SK-N-SH treated with all-trans-retinoic acid at 6 μM for 48 hours (cell line): ENCODE results near the gene RALGAPA1.

Experiments
- BACH2 ChIP-seq: fragments of 250-450 bp; sonication (Bioruptor Pico); IDR thresholded peaks from 2 replicates; pipeline ENCODE4 v1.9.0; 2021; ENCODE audit warnings: mild to moderate bottlenecking, borderline replicate concordance
- CSDC2 ChIP-seq: fragments of 250-450 bp; sonication (Bioruptor Pico); IDR thresholded peaks from 2 replicates; pipeline ENCODE4 v1.5.0; 2020; ENCODE audit warnings: mild to moderate bottlenecking, moderate library complexity
- ESRRG ChIP-seq: fragments of 250-450 bp; sonication (Bioruptor Pico); IDR thresholded peaks from 2 replicates; pipeline ENCODE4 v1.6.1; 2021; ENCODE audit warnings: mild to moderate bottlenecking
- ISL1 ChIP-seq: fragments of 250-450 bp; sonication (Bioruptor Pico); IDR thresholded peaks from 2 replicates; pipeline ENCODE4 v2.1.2; 2022; ENCODE audit warnings: mild to moderate bottlenecking, moderate library complexity
- POU6F1 ChIP-seq: fragments of 250-450 bp; sonication (Bioruptor Pico); IDR thresholded peaks from 2 replicates; pipeline ENCODE4 v1.8.0; 2021; ENCODE audit warnings: low read depth, mild to moderate bottlenecking, moderate library complexity, borderline replicate concordance
- PPARA ChIP-seq: fragments of 250-450 bp; sonication (Bioruptor Pico); IDR thresholded peaks from 2 replicates; pipeline ENCODE4 v1.5.0; 2020; ENCODE audit warnings: mild to moderate bottlenecking, borderline replicate concordance
- RARB ChIP-seq: fragments of 250-450 bp; sonication (Bioruptor Pico); IDR thresholded peaks from 2 replicates; pipeline ENCODE4 v1.8.0; 2021; ENCODE audit warnings: mild to moderate bottlenecking, moderate library complexity
- TCF4 ChIP-seq: fragments of 250-450 bp; sonication (Bioruptor Pico); IDR thresholded peaks from 2 replicates; pipeline ENCODE4 v1.8.0; 2021; ENCODE audit warnings: mild to moderate bottlenecking, moderate library complexity, borderline replicate concordance
- TOX ChIP-seq: fragments of 250-450 bp; sonication (Bioruptor Pico); IDR thresholded peaks from 2 replicates; pipeline ENCODE4 v1.8.0; 2021; ENCODE audit warnings: mild to moderate bottlenecking, moderate library complexity, borderline replicate concordance
- ZC3H10 ChIP-seq: fragments of 250-450 bp; sonication (Bioruptor Pico); IDR thresholded peaks from 2 replicates; pipeline ENCODE4 v1.5.1; 2021; ENCODE audit warnings: mild to moderate bottlenecking, moderate library complexity
- ZFP3 ChIP-seq: fragments of 250-450 bp; sonication (Bioruptor Pico); IDR thresholded peaks from 2 replicates; pipeline ENCODE4 v1.5.0; 2020; ENCODE audit warnings: mild to moderate bottlenecking, moderate library complexity
- ZFP30 ChIP-seq: fragments of 450-650 bp; formaldehyde crosslinking; IDR thresholded peaks from 2 replicates; pipeline ENCODE4 v1.5.0; 2022; ENCODE audit warnings: mild to moderate bottlenecking, moderate library complexity
- TF ChIP-seq, protein P1 (sequence below): fragments of 250-450 bp; sonication (Bioruptor Pico); IDR thresholded peaks from 2 replicates; pipeline ENCODE4 v1.8.0; 2020; ENCODE audit warnings: mild to moderate bottlenecking, moderate library complexity, borderline replicate concordance

DNA sequence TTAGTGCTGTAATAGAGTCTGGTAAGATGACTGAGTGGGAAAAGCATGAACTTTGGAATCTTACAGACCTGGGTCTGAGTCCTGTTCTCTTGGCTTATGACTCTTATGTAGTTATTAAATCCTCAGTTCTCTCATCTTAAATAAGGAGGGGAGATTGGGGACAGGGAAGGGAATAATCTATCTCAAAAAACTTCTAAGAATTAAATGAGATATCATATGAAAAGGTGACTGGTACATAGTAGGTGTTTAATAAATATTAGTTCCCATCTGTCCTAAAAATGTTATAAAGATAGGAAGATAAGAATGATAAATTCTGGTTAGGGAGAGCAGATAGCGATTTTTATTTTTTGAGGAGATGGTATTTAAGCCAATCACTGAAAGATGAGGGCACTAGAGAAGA lies 156.1 kb downstream of the RALGAPA1 start:
- TF ChIP-seq TCF4 (CRISPR knock-in tag) (no peak), ESRRG (no peak), POU6F1 (no peak), ZFP3 (CRISPR knock-in tag) (no peak), RARB (CRISPR knock-in tag) (no peak), TOX (CRISPR knock-in tag) (no peak), ZFP30 (CRISPR knock-in tag) (no peak), ISL1 (CRISPR knock-in tag) (no peak), CSDC2 (no peak), ZC3H10 (CRISPR knock-in tag) (no peak), BACH2 (CRISPR knock-in tag) (no peak), PPARA (CRISPR knock-in tag) (no peak)
- TF ChIP-seq, protein P1, sequence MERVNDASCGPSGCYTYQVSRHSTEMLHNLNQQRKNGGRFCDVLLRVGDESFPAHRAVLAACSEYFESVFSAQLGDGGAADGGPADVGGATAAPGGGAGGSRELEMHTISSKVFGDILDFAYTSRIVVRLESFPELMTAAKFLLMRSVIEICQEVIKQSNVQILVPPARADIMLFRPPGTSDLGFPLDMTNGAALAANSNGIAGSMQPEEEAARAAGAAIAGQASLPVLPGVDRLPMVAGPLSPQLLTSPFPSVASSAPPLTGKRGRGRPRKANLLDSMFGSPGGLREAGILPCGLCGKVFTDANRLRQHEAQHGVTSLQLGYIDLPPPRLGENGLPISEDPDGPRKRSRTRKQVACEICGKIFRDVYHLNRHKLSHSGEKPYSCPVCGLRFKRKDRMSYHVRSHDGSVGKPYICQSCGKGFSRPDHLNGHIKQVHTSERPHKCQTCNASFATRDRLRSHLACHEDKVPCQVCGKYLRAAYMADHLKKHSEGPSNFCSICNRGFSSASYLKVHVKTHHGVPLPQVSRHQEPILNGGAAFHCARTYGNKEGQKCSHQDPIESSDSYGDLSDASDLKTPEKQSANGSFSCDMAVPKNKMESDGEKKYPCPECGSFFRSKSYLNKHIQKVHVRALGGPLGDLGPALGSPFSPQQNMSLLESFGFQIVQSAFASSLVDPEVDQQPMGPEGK (CRISPR knock-in tag), result no peak
